T47D (cell line): ENCODE measurements around the gene ZFAND2B.

Source experiments
- DNase-seq, 2 experiments: peaks; one replicate each; pipeline versions ENCODE4 v3.0.0 to v3.0.0-alpha.2; 2011 to 2012; ENCODE audit warnings: low read depth in 1 of 2, low spot score in 1 of 2
- JUND ChIP-seq: IDR thresholded peaks from 2 replicates; pipeline ENCODE4 v1.6.1; 2012; ENCODE audit warnings: low read depth
- in situ Hi-C: cut with HindIII; loops from 2 replicates; pipeline ENCODE4 v1.10.0; 2016; ENCODE audit warnings: low sequenced_read_pairs, low pct_unique_long_range_greater_than_20kb

Gene ZFAND2B

GRCh38 chr2:219204425-219205164, 2.0 kb upstream of the ZFAND2B start:
- in situ Hi-C loops: no loop called here
- DNase-seq: no peak
- no peak for TF ChIP-seq JUND

GRCh38 chr2:219205165-219205538, 1.4 kb upstream of the ZFAND2B start:
- TF ChIP-seq JUND: no peak
- in situ Hi-C loops: no loop called here
- no peak for DNase-seq

- in situ Hi-C loops: no loop called here
- TF ChIP-seq JUND: no peak
- no peak for DNase-seq
Observed at GRCh38 chr2:219205981-219206327, 628 bp upstream of the ZFAND2B start.

GRCh38 chr2:219207134-219207883, 727 bp downstream of the ZFAND2B start:
- in situ Hi-C loops: no loop called here
- no peak for DNase-seq

GRCh38 chr2:219207884-219208740, 1.5 kb downstream of the ZFAND2B start:
- TF ChIP-seq JUND: no peak
- in situ Hi-C loops: no loop called here
- peak in 1 of 2 experiments; percentile 11 for DNase-seq

More at GRCh38 chr2:219207134-219207883, 727 bp downstream of the ZFAND2B start:
- TF ChIP-seq JUND: no peak

- no peak for DNase-seq
- in situ Hi-C loops: no loop called here
- TF ChIP-seq JUND: no peak
Observed at GRCh38 chr2:219209236-219210195, 2.9 kb downstream of the ZFAND2B start.

GRCh38 chr2:219210196-219210885, 3.8 kb downstream of the ZFAND2B start:
- no peak for DNase-seq
- no peak for TF ChIP-seq JUND
- in situ Hi-C loops: no loop called here

- in situ Hi-C loops: no loop called here
- no peak for DNase-seq
- no peak for TF ChIP-seq JUND
Observed at GRCh38 chr2:219210886-219211362, 4.3 kb downstream of the ZFAND2B start.

- no peak for TF ChIP-seq JUND
- in situ Hi-C loops: no loop called here
- no peak for DNase-seq
Observed at GRCh38 chr2:219213026-219213415, 6.4 kb downstream of the ZFAND2B start.

GRCh38 chr2:219213486-219214071, 7.0 kb downstream of the ZFAND2B start:
- DNase-seq: no peak
- in situ Hi-C loops: no loop called here
- TF ChIP-seq JUND: no peak

- no peak for TF ChIP-seq JUND
- DNase-seq: no peak
- in situ Hi-C loops: no loop called here
Observed at GRCh38 chr2:219214141-219214540, 7.6 kb downstream of the ZFAND2B start.
